GM08714 (cell line): Measurements from ENCODE around the gene COQ8B.
"Not testable (repeated sequence)": the region's sequence is repeated elsewhere in the genome, so short reads cannot be mapped to it uniquely, and the experiment has no call there.

Source experiments
- H3K4me3 ChIP-seq: fragments of 200-500 bp; sonication (Bioruptor generic); 2 replicates; pipeline ENCODE4 v1.5.1; 2014; ENCODE audit warnings: mild to moderate bottlenecking, low read length, inconsistent platforms
- ZNF274 ChIP-seq: IDR thresholded peaks from 2 replicates; pipeline ENCODE4 v1.6.1; 2012; ENCODE audit warnings: mild to moderate bottlenecking, low read depth, low read length

The COQ8B gene

GRCh38 chr19:40716482-40717324, at the start of gene COQ8B, which contains the start of gene ITPKC:
COQ8B (minus strand) TSS chr19:40716886; CDS start chr19:40714632, 2,254 bp downstream.
ITPKC (plus strand) TSS chr19:40717112; CDS start chr19:40717136, 24 bp downstream.
- peak within 1 kb of the TSS; percentile 64 for H3K4me3 ChIP-seq
- no peak for TF ChIP-seq ZNF274

- H3K4me3 ChIP-seq = not testable (repeated sequence)
Measured at GRCh38 chr19:40766385-40766784, 49.7 kb upstream of the COQ8B start.

DNA sequence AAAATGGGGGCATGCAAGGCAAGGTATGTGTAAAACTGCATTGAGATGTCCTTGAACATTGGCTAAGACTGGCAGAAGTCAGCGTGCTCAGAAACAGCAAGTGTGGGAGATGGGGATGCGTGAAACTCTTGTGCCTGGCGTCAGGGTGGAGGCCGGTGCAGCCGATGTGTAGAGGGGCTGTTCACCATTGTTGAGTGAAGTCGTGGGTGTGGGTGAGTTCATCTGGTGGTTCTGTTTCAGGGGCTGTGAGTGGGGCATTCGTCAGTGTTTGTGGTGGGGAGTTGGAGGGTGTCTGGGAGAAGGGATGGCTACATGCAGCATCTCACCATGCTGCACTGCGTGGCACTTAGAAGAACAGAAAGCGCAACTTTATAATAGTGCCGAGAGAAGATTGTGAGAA, 47.3 kb upstream of the COQ8B start:
- H3K4me3 ChIP-seq = no peak overlapping the region
- TF ChIP-seq ZNF274 = no peak

DNA sequence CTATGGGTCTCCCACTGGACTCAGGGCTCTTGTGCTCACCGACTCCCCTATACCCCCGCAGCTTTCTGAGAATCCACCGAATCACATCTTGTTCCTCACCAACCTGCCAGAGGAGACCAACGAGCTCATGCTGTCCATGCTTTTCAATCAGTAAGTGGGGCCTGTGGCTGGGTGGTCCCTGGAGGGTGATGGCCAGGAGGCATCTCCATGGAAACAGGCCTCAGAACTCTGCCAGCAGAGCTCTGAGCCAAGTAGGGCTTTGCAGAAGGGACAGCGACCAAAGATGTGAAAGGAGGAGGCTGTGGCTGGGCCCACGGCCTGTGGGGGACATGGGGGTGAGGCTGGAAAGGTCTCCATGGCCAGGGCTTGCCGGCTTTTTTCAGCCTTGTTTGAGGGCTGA, 46.8 kb upstream of the COQ8B start:
- TF ChIP-seq ZNF274 = no peak
- H3K4me3 ChIP-seq = no peak overlapping the region

DNA sequence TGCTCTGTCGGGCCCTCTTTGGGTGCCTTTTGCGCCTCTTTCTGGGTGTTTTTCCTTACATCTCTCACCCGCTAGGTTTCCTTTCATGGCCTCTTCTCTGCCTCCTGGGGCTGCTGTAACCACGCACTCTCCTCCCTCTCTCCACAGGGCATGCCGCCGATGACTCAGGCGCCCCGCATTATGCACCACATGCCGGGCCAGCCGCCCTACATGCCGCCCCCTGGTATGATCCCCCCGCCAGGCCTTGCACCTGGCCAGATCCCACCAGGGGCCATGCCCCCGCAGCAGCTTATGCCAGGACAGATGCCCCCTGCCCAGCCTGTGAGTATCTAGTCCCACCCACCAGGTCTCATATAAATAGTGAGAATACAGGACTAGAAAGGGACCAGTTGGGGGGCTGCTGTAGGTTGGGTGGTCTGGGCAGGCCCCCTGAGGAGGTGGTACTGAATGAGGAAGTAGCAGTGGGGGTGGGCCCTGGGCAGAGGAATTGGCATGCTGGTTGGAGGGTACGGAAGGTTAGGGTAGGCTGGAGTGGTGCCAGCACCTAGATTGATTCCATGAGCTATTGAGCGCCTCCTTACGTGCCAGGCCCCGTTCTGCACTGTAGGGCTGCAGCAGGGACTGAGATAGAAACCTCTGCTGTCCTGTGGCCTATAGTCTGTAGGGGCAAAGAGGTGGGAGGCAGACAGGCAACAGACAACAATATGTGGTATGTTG, 46.2 kb upstream of the COQ8B start:
- no peak overlapping the region for H3K4me3 ChIP-seq
- no peak for TF ChIP-seq ZNF274

DNA sequence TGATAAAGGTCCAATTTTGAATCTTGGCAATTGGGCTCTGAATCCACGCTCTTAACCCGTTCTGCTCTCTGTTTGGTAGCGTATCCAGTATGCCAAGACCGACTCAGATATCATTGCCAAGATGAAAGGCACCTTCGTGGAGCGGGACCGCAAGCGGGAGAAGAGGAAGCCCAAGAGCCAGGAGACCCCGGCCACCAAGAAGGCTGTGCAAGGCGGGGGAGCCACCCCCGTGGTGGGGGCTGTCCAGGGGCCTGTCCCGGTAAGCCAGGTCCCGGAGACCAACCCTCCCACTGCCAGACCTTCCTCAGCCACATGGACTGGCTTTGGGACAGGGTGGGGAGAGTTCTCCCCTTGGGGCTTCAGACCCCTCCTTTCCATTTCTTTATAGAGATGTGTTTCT, 42.7 kb upstream of the COQ8B start:
- TF ChIP-seq ZNF274 = no peak

GRCh38 chr19:40758491-40758890, 41.8 kb upstream of the COQ8B start:
- no peak for TF ChIP-seq ZNF274

More for the DNA sequence above, 42.7 kb upstream of the COQ8B start:
- no peak overlapping the region for H3K4me3 ChIP-seq

DNA sequence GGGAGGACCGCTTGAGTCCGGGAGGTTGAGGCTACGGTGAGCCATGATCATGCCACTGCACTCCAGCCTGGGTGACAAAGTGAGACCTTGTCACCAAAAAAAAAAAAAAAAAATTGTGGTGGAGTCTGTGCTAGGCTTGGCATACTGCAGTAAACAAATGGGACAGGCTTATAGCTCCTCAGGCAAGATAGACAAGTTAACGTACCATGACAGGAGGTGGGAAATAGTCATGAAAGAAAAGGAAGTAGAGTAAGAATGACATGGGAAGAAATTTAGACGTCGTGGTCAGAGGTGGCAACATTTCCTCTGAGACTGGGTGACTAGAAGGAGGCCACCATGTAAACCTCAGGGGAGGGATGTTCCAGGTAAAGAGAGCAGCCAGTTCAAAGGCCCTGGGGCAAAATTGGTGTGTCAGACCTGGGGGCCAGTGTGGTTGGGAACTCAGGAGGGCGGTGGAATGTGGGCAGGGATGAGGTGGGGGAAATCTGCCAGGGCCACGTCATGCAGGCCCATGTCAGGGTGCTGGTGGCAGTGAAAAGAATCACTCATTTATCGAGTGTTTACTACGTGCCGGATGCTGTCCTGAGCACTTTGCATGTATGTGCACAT, 39.9 kb upstream of the COQ8B start:
- no peak for TF ChIP-seq ZNF274
- H3K4me3 ChIP-seq = no peak overlapping the region

More at GRCh38 chr19:40758491-40758890, 41.8 kb upstream of the COQ8B start:
- H3K4me3 ChIP-seq = no peak overlapping the region

- no peak overlapping the region for H3K4me3 ChIP-seq
- no peak for TF ChIP-seq ZNF274
Measured at GRCh38 chr19:40755791-40756190, 39.1 kb upstream of the COQ8B start.

DNA sequence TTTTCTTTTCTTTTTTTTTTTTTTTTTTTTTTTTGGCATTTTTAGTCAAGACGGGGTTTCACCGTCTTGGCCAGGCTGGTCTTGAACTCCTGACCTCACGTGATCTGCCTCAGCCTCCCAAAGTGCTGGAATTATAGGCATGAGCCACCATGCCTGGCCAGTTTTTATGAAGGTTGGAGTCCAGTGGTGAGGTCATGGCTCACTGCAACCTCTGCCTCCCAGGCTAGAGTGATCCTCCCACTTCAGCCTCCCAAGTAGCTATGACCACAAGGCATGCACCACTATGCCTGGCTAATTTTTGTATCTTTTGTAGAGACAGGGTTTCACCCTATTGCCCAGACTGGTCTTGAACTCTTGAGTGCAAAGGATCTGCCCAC, 38.5 kb upstream of the COQ8B start:
- no peak overlapping the region for H3K4me3 ChIP-seq
- no peak for TF ChIP-seq ZNF274

GRCh38 chr19:40754611-40755247, 38.0 kb upstream of the COQ8B start:
- no peak for TF ChIP-seq ZNF274
- peak overlapping the region; percentile 10; the same call in 1 of the 2 replicates for H3K4me3 ChIP-seq

GRCh38 chr19:40752257-40752781, 35.6 kb upstream of the COQ8B start:
- TF ChIP-seq ZNF274 = no peak
- H3K4me3 ChIP-seq = peak overlapping the region; percentile 85

DNA sequence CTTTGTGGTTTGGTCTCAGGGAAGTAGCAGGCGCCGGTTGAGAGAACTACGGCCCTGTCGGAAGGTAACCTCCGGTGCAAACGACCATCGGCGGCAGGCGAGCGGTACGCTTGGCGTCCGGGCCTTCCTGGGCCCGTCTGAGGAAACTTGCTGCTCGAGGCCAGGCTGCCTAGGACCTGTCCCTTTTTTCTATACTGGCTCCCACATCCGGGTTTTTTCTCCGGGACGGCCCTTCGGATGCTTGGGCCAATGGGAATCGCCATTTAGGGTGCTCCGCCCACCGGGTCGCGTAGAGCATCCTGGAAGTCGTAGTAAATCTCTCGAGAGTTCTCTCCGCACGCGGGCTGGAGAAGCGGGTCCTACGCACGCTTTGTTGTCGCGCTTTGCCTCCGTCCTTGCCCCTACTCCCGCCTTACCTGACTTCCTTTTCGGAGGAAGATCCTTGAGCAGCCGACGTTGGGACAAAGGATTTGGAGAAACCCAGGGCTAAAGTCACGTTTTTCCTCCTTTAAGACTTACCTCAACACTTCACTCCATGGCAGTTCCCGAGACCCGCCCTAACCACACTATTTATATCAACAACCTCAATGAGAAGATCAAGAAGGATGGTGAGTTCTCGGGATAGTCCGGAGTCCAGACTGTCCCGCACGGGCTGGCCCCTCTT, 34.3 kb upstream of the COQ8B start, which contains the start of gene SNRPA:
SNRPA (plus strand) TSS at position 330 of the 664 bp plus-strand sequence; CDS start at position 536, 206 bp downstream.
- no peak for TF ChIP-seq ZNF274
- peak within 1 kb of the TSS; percentile 85 for H3K4me3 ChIP-seq
